ENCODE measurements around the gene RPS27. TPM values are rescaled to one million over a fixed set of nuclear protein-coding genes. Genes with fewer than 3 reads are reported as not detected.

RPS27 gene
- total RNA-seq: 2,930 and 3,644 TPM in 2 replicates

GRCh38 chr1:153990468-153991150 lies at the start of gene RPS27:
Gene RPS27 (plus strand): TSS chr1:153990762. CDS start chr1:153990797, 35 bp downstream.

GRCh38 chr1:153946622-153947241 lies 43.8 kb upstream of the RPS27 start, which contains the start of gene DENND4B:
Gene DENND4B (minus strand): TSS chr1:153946718. CDS start chr1:153944374, 2,344 bp downstream.

GRCh38 chr1:153958111-153958960 lies 32.2 kb upstream of the RPS27 start, which contains the start of gene CRTC2:
Gene CRTC2 (minus strand): TSS chr1:153958612. CDS start chr1:153958497, 115 bp downstream.

GRCh38 chr1:153963030-153963849 lies 27.3 kb upstream of the RPS27 start, which contains the start of gene SLC39A1:
Gene SLC39A1 (minus strand): TSS chr1:153963537. CDS start chr1:153962715, 822 bp downstream.

GRCh38 chr1:153967107-153967999 lies 23.2 kb upstream of the RPS27 start, which contains the start of gene CREB3L4:
Gene CREB3L4 (plus strand): TSS chr1:153967902. CDS start chr1:153968526, 624 bp downstream.

GRCh38 chr1:153977250-153978240 lies 13.0 kb upstream of the RPS27 start, which contains the start of gene JTB:
Gene JTB (minus strand): TSS chr1:153977674. CDS start chr1:153977252, 422 bp downstream.

GRCh38 chr1:153985941-153986761 lies 4.4 kb upstream of the RPS27 start, which contains the start of gene RAB13:
Gene RAB13 (minus strand): TSS chr1:153986339. CDS start chr1:153986236, 103 bp downstream.

Other genes with a start within 250 kb of the RPS27 start
- 9.8 and 16.3 TPM in 2 replicates for gene SLC27A3, start 215.4 kb upstream of the RPS27 start, total RNA-seq
- 2.0 and 2.5 TPM in 2 replicates for gene GATAD2B, start 67.8 kb upstream of the RPS27 start, total RNA-seq
- 10.2 and 14.4 TPM in 2 replicates for gene DENND4B, start 44.0 kb upstream of the RPS27 start, total RNA-seq
- gene CRTC2, start 32.1 kb upstream of the RPS27 start, total RNA-seq: 2.6 and 3.1 TPM in 2 replicates
- 83.2 and 92.6 TPM in 2 replicates for gene SLC39A1, start 27.2 kb upstream of the RPS27 start, total RNA-seq
- gene CREB3L4, start 22.9 kb upstream of the RPS27 start, total RNA-seq: 5.1 and 6.4 TPM in 2 replicates
- gene JTB, start 13.1 kb upstream of the RPS27 start, total RNA-seq: 130 and 163 TPM in 2 replicates
- 75.2 and 88.0 TPM in 2 replicates for gene RAB13, start 4.4 kb upstream of the RPS27 start, total RNA-seq
- gene NUP210L, start 164.3 kb downstream of the RPS27 start, total RNA-seq: under 0.01 and 0.18 TPM in 2 replicates
- gene TPM3, start 201.3 kb downstream of the RPS27 start, total RNA-seq: 242 and 248 TPM in 2 replicates
- gene CFAP141, start 215.6 kb downstream of the RPS27 start, total RNA-seq: not detected in 2 replicates
- 40.5 and 55.8 TPM in 2 replicates for gene UBAP2L, start 230.2 kb downstream of the RPS27 start, total RNA-seq

Data from smooth muscle cell of bladder (primary cell).